Mesenchymal stem cell (in vitro differentiated cells and primary cell): ENCODE results near the gene RAB6D.
"Not testable (repeated sequence)": the region's sequence is repeated elsewhere in the genome, so short reads cannot be mapped to it uniquely, and the experiment has no call there.

Experiments
- DNase-seq: peaks from one replicate; pipeline ENCODE4 v3.0.0-alpha.2; 2013
- H2AFZ ChIP-seq: one replicate; pipeline ENCODE4 v1.6.1; 2013; ENCODE audit warnings: low read depth, mild to moderate bottlenecking, control low read depth, inconsistent platforms, low read length, moderate library complexity
- H2AK5ac ChIP-seq: 2 replicates; pipeline ENCODE4 v1.6.1; 2013; ENCODE audit warnings: low read length, moderate library complexity, mild to moderate bottlenecking, inconsistent platforms; ENCODE audit not compliant: severe bottlenecking
- H2BK120ac ChIP-seq: one replicate; pipeline ENCODE4 v1.6.1; 2013; ENCODE audit warnings: low read depth, mild to moderate bottlenecking, inconsistent platforms, low read length, moderate library complexity
- H2BK12ac ChIP-seq, 2 experiments: one replicate each; pipeline ENCODE4 v1.6.1; 2013; ENCODE audit warnings: inconsistent platforms in 2 of 2, low read length in 2 of 2, mild to moderate bottlenecking in 2 of 2, moderate library complexity in 2 of 2, control low read depth in 1 of 2
- H2BK15ac ChIP-seq: one replicate; pipeline ENCODE4 v1.6.1; 2013; ENCODE audit warnings: mild to moderate bottlenecking, low read depth, inconsistent platforms; ENCODE audit not compliant: poor library complexity, severe bottlenecking
- H2BK5ac ChIP-seq: 2 replicates; pipeline ENCODE4 v1.6.1; 2013; ENCODE audit warnings: low read depth, mild to moderate bottlenecking, low read length, control low read depth, inconsistent platforms; ENCODE audit not compliant: poor library complexity, severe bottlenecking
- H3K14ac ChIP-seq, 2 experiments: one replicate each; pipeline ENCODE4 v1.6.1; 2013; ENCODE audit warnings: inconsistent platforms in 2 of 2, low read length in 2 of 2, control low read depth in 1 of 2, mild to moderate bottlenecking in 1 of 2, moderate library complexity in 1 of 2
- H3K18ac ChIP-seq, 2 experiments: one replicate each; pipeline ENCODE4 v1.6.1; 2013; ENCODE audit warnings: inconsistent platforms in 2 of 2, low read length in 2 of 2, control low read depth in 1 of 2, low read depth in 1 of 2, mild to moderate bottlenecking in 1 of 2
- H3K23ac ChIP-seq, 2 experiments: one replicate each; pipeline ENCODE4 v1.6.1; 2013; ENCODE audit warnings: inconsistent platforms in 2 of 2, low read length in 2 of 2, mild to moderate bottlenecking in 2 of 2, moderate library complexity in 2 of 2, control low read depth in 1 of 2
- H3K27ac ChIP-seq: 2 replicates; pipeline ENCODE4 v1.5.1; 2013; ENCODE audit warnings: mild to moderate bottlenecking, moderate library complexity, low read length, control low read depth, inconsistent platforms; ENCODE audit not compliant: poor library complexity, severe bottlenecking
- H3K27me3 ChIP-seq, 2 experiments: 2 replicates each; pipeline versions ENCODE4 v1.6.1 to v1.7.0; 2013; ENCODE audit warnings: low read length in 2 of 2, mild to moderate bottlenecking in 2 of 2, moderate library complexity in 2 of 2, control low read depth in 1 of 2, inconsistent platforms in 1 of 2; ENCODE audit not compliant: control insufficient read depth in 1 of 2, insufficient read depth in 1 of 2
- H3K36me3 ChIP-seq, 2 experiments: 2 replicates each; pipeline versions ENCODE4 v1.6.1 to v1.7.0; 2013; ENCODE audit warnings: low read length in 2 of 2, control low read depth in 1 of 2, inconsistent platforms in 1 of 2, low read depth in 1 of 2, mild to moderate bottlenecking in 1 of 2; ENCODE audit not compliant: insufficient read depth in 2 of 2, control insufficient read depth in 1 of 2
- H3K4ac ChIP-seq, 2 experiments: one replicate each; pipeline ENCODE4 v1.6.1; 2013; ENCODE audit warnings: inconsistent platforms in 2 of 2, low read length in 2 of 2, mild to moderate bottlenecking in 2 of 2, moderate library complexity in 2 of 2, control low read depth in 1 of 2, low read depth in 1 of 2
- H3K4me1 ChIP-seq: 2 replicates; pipeline ENCODE4 v1.6.1; 2013; ENCODE audit warnings: low read depth, low read length, control low read depth; ENCODE audit not compliant: control insufficient read depth, insufficient read depth
- H3K4me2 ChIP-seq: 2 replicates; pipeline ENCODE4 v1.6.1; 2013; ENCODE audit warnings: low read length, mild to moderate bottlenecking, inconsistent platforms; ENCODE audit not compliant: poor library complexity, severe bottlenecking
- H3K4me3 ChIP-seq, 2 experiments: 2 replicates each; pipeline versions ENCODE4 v1.5.1 to v1.7.0; 2013; ENCODE audit warnings: low read length in 2 of 2, mild to moderate bottlenecking in 2 of 2, control low read depth in 1 of 2, low read depth in 1 of 2; ENCODE audit not compliant: insufficient read depth in 1 of 2
- H3K79me1 ChIP-seq: replicated peaks from 2 replicates; pipeline ENCODE4 v1.6.1; 2013; ENCODE audit warnings: mild to moderate bottlenecking, control low read depth, low read length, inconsistent platforms; ENCODE audit not compliant: poor library complexity, severe bottlenecking
- H3K9ac ChIP-seq: 2 replicates; pipeline ENCODE4 v1.7.0; 2013; ENCODE audit warnings: mild to moderate bottlenecking, low read length, moderate library complexity
- H3K9me3 ChIP-seq: 2 replicates; pipeline ENCODE4 v1.7.0; 2013; ENCODE audit warnings: mild to moderate bottlenecking, low read length; ENCODE audit not compliant: control insufficient read depth
- H4K8ac ChIP-seq: one replicate; pipeline ENCODE4 v1.6.1; 2013; ENCODE audit warnings: inconsistent platforms, mild to moderate bottlenecking, low read length, moderate library complexity
- H4K91ac ChIP-seq: one replicate; pipeline ENCODE4 v1.6.1; 2013; ENCODE audit warnings: mild to moderate bottlenecking, low read length, inconsistent platforms
- WGBS: methylation state at CpG from one replicate; pipeline ENCODE4 v1.1.7; 2013; ENCODE audit warnings: mixed read lengths; 5-methylcytosine and 5-hydroxymethylcytosine counted together

RAB6D gene

DNA sequence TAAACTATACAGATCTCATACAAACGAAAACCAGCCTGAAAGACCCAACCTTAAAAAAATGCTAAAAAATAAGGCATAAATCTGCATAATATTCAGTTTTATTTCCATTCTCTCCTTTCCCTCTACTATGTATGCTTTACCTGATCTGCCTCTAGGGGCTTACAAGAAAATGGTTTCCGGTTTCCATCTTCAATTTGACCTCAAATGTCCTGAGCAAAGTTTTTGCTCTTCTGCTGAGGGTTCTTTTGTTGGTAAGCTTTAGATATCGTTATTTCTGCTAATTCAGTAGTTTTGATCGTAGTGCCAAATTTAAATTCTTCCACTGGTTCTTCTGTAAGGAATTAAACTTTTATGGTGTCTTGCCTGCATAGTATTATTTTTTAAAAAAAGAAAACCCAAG, 2.2 kb downstream of the RAB6D start:
- not testable (repeated sequence) for DNase-seq, H3K9ac ChIP-seq, H4K8ac ChIP-seq, H3K79me1 ChIP-seq, H2BK5ac ChIP-seq, H3K4me1 ChIP-seq, H3K23ac ChIP-seq, H2BK15ac ChIP-seq, H3K4ac ChIP-seq, H3K27ac ChIP-seq, H3K18ac ChIP-seq, H3K4me2 ChIP-seq, H2AFZ ChIP-seq, H2BK120ac ChIP-seq, H3K36me3 ChIP-seq, H2BK12ac ChIP-seq, H4K91ac ChIP-seq, H2AK5ac ChIP-seq, H3K14ac ChIP-seq, H3K9me3 ChIP-seq, H3K4me3 ChIP-seq
- peaks cover 10 to 11% of the 10 kb centered on the region in 2 experiments for H3K27me3 ChIP-seq
- WGBS, result 35% methylated on average over 2 of the region's 4 CpGs

DNA sequence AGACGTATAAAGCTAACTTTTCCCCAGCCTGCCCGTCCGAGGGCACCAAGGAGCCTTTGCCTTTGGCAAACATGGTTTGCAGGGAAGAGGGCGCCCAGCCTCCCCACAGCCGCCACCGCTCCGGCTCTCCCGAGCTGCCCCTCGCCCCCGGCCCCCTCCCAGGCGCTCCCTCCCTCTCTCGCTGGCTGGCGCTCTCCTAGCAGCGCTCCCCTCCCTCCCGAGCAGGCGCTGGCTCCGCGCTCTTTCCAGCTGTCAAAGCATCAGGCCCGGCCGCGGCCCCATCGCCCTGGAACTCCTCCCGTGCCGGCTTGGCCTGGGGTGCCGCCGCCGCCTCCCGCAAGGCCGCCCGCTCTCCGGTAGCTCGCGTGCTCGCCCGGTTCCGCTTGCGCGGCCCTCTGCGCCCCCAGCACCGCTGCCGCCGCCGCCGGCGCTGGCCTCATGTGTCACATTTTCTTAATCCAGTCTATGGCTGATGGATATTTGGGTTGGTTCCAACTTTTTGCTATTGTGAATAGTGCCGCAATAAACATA, 10.7 kb downstream of the RAB6D start:
- not testable (repeated sequence) for H3K18ac ChIP-seq, H3K4me1 ChIP-seq
- 100% methylated on average over 1 of the region's 46 CpGs for WGBS

DNA sequence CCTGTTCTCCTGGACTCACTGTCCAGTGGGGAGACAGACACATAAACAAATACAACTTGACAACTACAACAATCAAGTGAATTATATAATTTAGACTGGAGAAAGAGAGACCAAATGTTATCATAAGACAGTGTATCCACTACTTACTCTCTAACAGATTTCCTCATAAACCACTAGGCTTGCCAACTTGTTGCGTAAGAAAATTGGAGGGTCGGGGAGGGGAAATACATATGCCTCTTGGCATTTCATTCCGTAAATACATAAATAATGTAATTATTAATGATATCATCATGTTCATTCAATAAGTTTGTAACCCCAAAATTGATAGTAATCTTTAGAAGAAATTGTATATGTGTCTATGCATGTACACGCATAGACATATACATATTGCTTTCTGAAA, 14.9 kb downstream of the RAB6D start:
- H2BK12ac ChIP-seq, result no peak overlapping the region
- no peak overlapping the region for H3K4me3 ChIP-seq
- H3K9me3 ChIP-seq, result no peaks in the 10 kb centered on the region
- H2AFZ ChIP-seq, result no peak overlapping the region
- H3K27me3 ChIP-seq, result no peaks in the 10 kb centered on the region
- H3K23ac ChIP-seq, result no peak overlapping the region
- H3K36me3 ChIP-seq, result no peaks in the 10 kb centered on the region
- no peak overlapping the region for H4K8ac ChIP-seq
- H2AK5ac ChIP-seq, result no peak overlapping the region
- no CpG with 5 or more reads among the region's 4 CpGs for WGBS
- H3K18ac ChIP-seq, result no peak overlapping the region
- DNase-seq, result no peak
- no peak overlapping the region for H2BK15ac ChIP-seq
- H2BK120ac ChIP-seq, result no peak overlapping the region
- no peak overlapping the region for H3K27ac ChIP-seq
- no peaks in the 10 kb centered on the region for H3K4me1 ChIP-seq
- H3K9ac ChIP-seq, result no peak overlapping the region
- no peak overlapping the region for H2BK5ac ChIP-seq
- no peaks in the 10 kb centered on the region for H3K79me1 ChIP-seq
- H3K4ac ChIP-seq, result no peak overlapping the region
- H3K14ac ChIP-seq, result no peak overlapping the region
- H4K91ac ChIP-seq, result no peak overlapping the region
- no peak overlapping the region for H3K4me2 ChIP-seq

More for the DNA sequence above, 10.7 kb downstream of the RAB6D start:
- not testable (repeated sequence) for H2BK12ac ChIP-seq, H2AK5ac ChIP-seq, DNase-seq, H2BK5ac ChIP-seq, H3K27me3 ChIP-seq, H3K4ac ChIP-seq, H3K14ac ChIP-seq, H3K79me1 ChIP-seq, H3K27ac ChIP-seq, H4K91ac ChIP-seq, H3K9ac ChIP-seq, H3K23ac ChIP-seq, H2BK15ac ChIP-seq, H3K4me2 ChIP-seq, H3K4me3 ChIP-seq, H2AFZ ChIP-seq, H2BK120ac ChIP-seq, H3K9me3 ChIP-seq, H3K36me3 ChIP-seq, H4K8ac ChIP-seq

DNA sequence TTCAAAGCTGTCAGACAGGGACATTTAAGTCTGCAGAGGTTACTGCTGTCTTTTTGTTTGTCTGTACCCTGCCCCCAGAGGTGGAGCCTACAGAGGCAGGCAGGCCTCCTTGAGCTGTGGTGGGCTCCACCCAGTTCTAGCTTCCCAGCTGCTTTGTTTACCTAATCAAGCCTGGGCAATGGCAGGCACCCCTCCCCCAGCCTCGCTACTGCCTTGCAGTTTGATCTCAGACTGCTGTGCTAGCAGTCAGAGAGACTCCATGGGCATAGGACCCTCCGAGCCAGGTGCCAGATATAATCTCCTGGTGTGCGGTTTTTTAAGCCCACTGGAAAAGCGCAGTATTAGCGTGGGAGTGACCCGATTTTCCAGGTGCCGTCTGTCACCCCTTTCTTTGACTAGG, 16.9 kb downstream of the RAB6D start:
- not testable (repeated sequence) for H2BK5ac ChIP-seq, H3K27ac ChIP-seq, H3K36me3 ChIP-seq, H2BK15ac ChIP-seq, H2BK12ac ChIP-seq, H2BK120ac ChIP-seq, H4K91ac ChIP-seq, H3K9ac ChIP-seq, H2AK5ac ChIP-seq, H3K14ac ChIP-seq, H3K23ac ChIP-seq, H3K9me3 ChIP-seq, H3K79me1 ChIP-seq, DNase-seq, H4K8ac ChIP-seq, H3K4me3 ChIP-seq, H3K27me3 ChIP-seq, H3K18ac ChIP-seq, H2AFZ ChIP-seq, H3K4me2 ChIP-seq, H3K4ac ChIP-seq, H3K4me1 ChIP-seq
- WGBS, result 78% methylated on average over 7 of the region's 7 CpGs
